ENCODE results near the gene KHDRBS1.
"Not testable (repeated sequence)": the region's sequence is repeated elsewhere in the genome, so short reads cannot be mapped to it uniquely, and the experiment has no call there.

KHDRBS1 gene

GRCh38 chr1:32020339-32020738 lies 6.7 kb downstream of the KHDRBS1 start (continued):
- no peak for TF ChIP-seq ZSCAN4 (tag by site-specific recombination; IDR thresholded peaks at IDR 0.05)

- peaks cover 14% of the 10 kb centered on the region; the same call in 1 of the 2 replicates for H3K4me1 ChIP-seq (ENCODE audit: control insufficient read depth, insufficient read depth, low read length)
- CTCF ChIA-PET; H3K4me3 ChIP-seq (ENCODE audit: low read depth, low read length); H3K27ac ChIP-seq (ENCODE audit: extremely low read depth, low read depth, low read length); H3K9me3 ChIP-seq (ENCODE audit: control insufficient read depth, insufficient read depth, low read depth, low read length); POLR2A ChIA-PET: not testable (repeated sequence)
- peaks cover 6 to 31% of the 10 kb centered on the region in 2 experiments; a peak in 2 of 3 replicates for H3K36me3 ChIP-seq (ENCODE audit: control insufficient read depth in 2 of 2, insufficient read depth in 1 of 2, low read length in 2 of 2)
These were observed 7.9 kb downstream of the KHDRBS1 start for GRCh38 chr1:32021574-32022018.

- TF ChIP-seq ZNF132 (tag by site-specific recombination; IDR thresholded peaks at IDR 0.05; ENCODE audit: borderline replicate concordance) (no peak), ZNF16 (tag by site-specific recombination; IDR thresholded peaks at IDR 0.05; ENCODE audit: low read depth) (no peak), ZNF404 (tag by site-specific recombination; IDR thresholded peaks at IDR 0.05) (no peak), PRDM6 (tag by site-specific recombination; IDR thresholded peaks at IDR 0.05) (peak; percentile 64), ZNF18 (tag by site-specific recombination; IDR thresholded peaks at IDR 0.05) (no peak), SCRT2 (tag by site-specific recombination; IDR thresholded peaks at IDR 0.05) (no peak), ZNF791 (tag by site-specific recombination; IDR thresholded peaks at IDR 0.05) (no peak)
- Histone ChIP-seq H3K4me1 (ENCODE audit: control insufficient read depth, insufficient read depth, low read length) (peaks cover 14% of the 10 kb centered on the region; the same call in 1 of the 2 replicates), H3K36me3 (ENCODE audit: control insufficient read depth in 2 of 2, insufficient read depth in 1 of 2, low read length in 2 of 2) (peaks cover 10 to 31% of the 10 kb centered on the region in 2 experiments; a peak in 2 of 3 replicates), H3K4me3 (ENCODE audit: low read depth, low read length) (no peak overlapping the region), H3K27ac (ENCODE audit: extremely low read depth, low read depth, low read length) (peak overlapping the region; percentile 62; the same call in 1 of the 2 replicates), H3K9me3 (ENCODE audit: control insufficient read depth, insufficient read depth, low read depth, low read length) (no peaks in the 10 kb centered on the region)
- CTCF ChIA-PET: interaction anchor here (1.1 to 1.6 kb wide), 2 partner anchors 40 to 59 kb away, joined by 4 to 7 read pairs; no protein-coding TSS in a partner anchor
- POLR2A ChIA-PET: interaction anchor here (1.5 to 1.8 kb wide), 2 partner anchors 10 to 50 kb away, joined by 3 to 9 read pairs; partner anchors contain the start of gene KHDRBS1
These were observed 9.7 kb downstream of the KHDRBS1 start for GRCh38 chr1:32023351-32023750.

- POLR2A ChIA-PET: interaction anchor here (0.5 to 2.2 kb wide), 2 partner anchors 11 to 185 kb away, joined by 4 to 14 read pairs; partner anchors contain the start of gene KHDRBS1
- Histone ChIP-seq H3K9me3 (ENCODE audit: control insufficient read depth, insufficient read depth, low read depth, low read length) (no peaks in the 10 kb centered on the region), H3K36me3 (ENCODE audit: control insufficient read depth in 2 of 2, insufficient read depth in 1 of 2, low read length in 2 of 2) (peaks cover 10 to 41% of the 10 kb centered on the region in 2 experiments; a peak in 2 of 3 replicates), H3K4me1 (ENCODE audit: control insufficient read depth, insufficient read depth, low read length) (peaks cover 9% of the 10 kb centered on the region; the same call in 1 of the 2 replicates), H3K27ac (ENCODE audit: extremely low read depth, low read depth, low read length) (no peak overlapping the region), H3K4me3 (ENCODE audit: low read depth, low read length) (no peak overlapping the region)
- CTCF ChIA-PET: interaction anchor here (1.1 kb wide), 1 partner anchor 9 kb away, joined by 4 read pairs; no protein-coding TSS in a partner anchor
- TF ChIP-seq PRDM1 (tag by site-specific recombination; IDR thresholded peaks at IDR 0.05) (peak; percentile 24; the same call in 1 of the 2 replicates), ZNF518A (tag by site-specific recombination; conservative IDR thresholded peaks at IDR 0.05; ENCODE audit: low read depth) (no peak), ZNF366 (tag by site-specific recombination; conservative IDR thresholded peaks at IDR 0.05) (peak; percentile 78), WT1 (tag by site-specific recombination; IDR thresholded peaks at IDR 0.05) (peak; percentile 92), AEBP2 (tag by site-specific recombination; IDR thresholded peaks at IDR 0.05; ENCODE audit: borderline replicate concordance) (no peak), ZNF398 (tag by site-specific recombination; IDR thresholded peaks at IDR 0.05) (peak; percentile 52), ZNF623 (tag by site-specific recombination; IDR thresholded peaks at IDR 0.05) (no peak)
These were observed 11.8 kb downstream of the KHDRBS1 start for GRCh38 chr1:32025515-32025914.
